Measurements from ENCODE around the gene NPAS3. TPM values are rescaled to one million over a fixed set of nuclear protein-coding genes. Genes with fewer than 3 reads are reported as not detected.

The NPAS3 gene
- total and polyA plus RNA-seq, 4 donors: 0.07 to 0.09 (median 0.08) TPM; not detected in 1

GRCh38 chr14:32934881-32935633, 3.6 kb upstream of the NPAS3 start:
- H3K4me1 ChIP-seq (ENCODE audit: control insufficient read depth in 4 of 4, insufficient read depth in 4 of 4, low read length in 3 of 4): peaks cover 13 to 40% (median 25%) of the 10 kb centered on the region in 4 donors
- H3K4me3 ChIP-seq (ENCODE audit: low read depth in 1 of 3, low read length in 3 of 3): peak overlapping the region in 1 of 3 donors; percentile 59
- no peaks in the 10 kb centered on the region for H3K9me3 ChIP-seq (ENCODE audit: control insufficient read depth in 4 of 4, low read length in 3 of 4)
- no peaks in the 10 kb centered on the region for H3K36me3 ChIP-seq (ENCODE audit: control insufficient read depth in 4 of 4, insufficient read depth in 3 of 4, low read depth in 1 of 4, low read length in 3 of 4)
- peaks cover 4 to 15% (median 11%) of the 10 kb centered on the region in 4 donors for H3K27me3 ChIP-seq (ENCODE audit: control insufficient read depth in 4 of 4, insufficient read depth in 4 of 4, low read length in 3 of 4)
- no peak for DNase-seq (ENCODE audit: low spot score)
- H3K27ac ChIP-seq (ENCODE audit: low read depth in 1 of 2, low read length in 2 of 2): no peak overlapping the region
- WGBS: 4% methylated on average over 42 of the region's 42 CpGs
- TF ChIP-seq FOXA2 (IDR thresholded peaks at IDR 0.05) (no peak), ATF3 (IDR thresholded peaks at IDR 0.05) (no peak), TAF1 (conservative IDR thresholded peaks at IDR 0.05) (no peak), HNF4G (IDR thresholded peaks at IDR 0.05) (no peak), RAD21 (IDR thresholded peaks at IDR 0.05) (no peak), GABPA (IDR thresholded peaks at IDR 0.05 in 1 of 2, conservative IDR thresholded peaks at IDR 0.05 in 1 of 2) (no peak), REST (IDR thresholded peaks at IDR 0.05) (no peak), SP1 (IDR thresholded peaks at IDR 0.05) (no peak), CTCF (IDR thresholded peaks at IDR 0.05; ENCODE audit: low read depth, low read length, missing input control) (no peak), EGR1 (IDR thresholded peaks at IDR 0.05; ENCODE audit: low read depth in 2 of 2) (no peak), ZBTB33 (IDR thresholded peaks at IDR 0.05) (no peak), MAX (IDR thresholded peaks at IDR 0.05) (no peak), JUND (IDR thresholded peaks at IDR 0.05) (no peak)
- no peak overlapping the region for H3K9ac ChIP-seq (ENCODE audit: low read depth in 1 of 2, low read length in 2 of 2)

Data from liver (tissue), 9 donors.